Subcutaneous adipose tissue (tissue), 4 donors: ENCODE results near the gene ECE2. TPM values are rescaled to one million over a fixed set of nuclear protein-coding genes. Genes with fewer than 3 reads are reported as not detected.

ENCODE experiments used
- CTCF ChIP-seq: fragments of 450-650 bp; IDR thresholded peaks from one replicate; pipeline ENCODE4 v1.5.1; 2016; ENCODE audit warnings: low read depth, mild to moderate bottlenecking, control low read depth, antibody characterized with exemption, moderate library complexity
- total RNA-seq, 4 donors: library from RNA; depleted of rRNA; stranded (reverse); fragments of >200 nt; gene quantifications; one replicate each; pipeline ENCODE4 v1.1.0, GENCODE V29; 2016

ECE2 gene
- total RNA-seq, 4 donors from 2014 or later = not detected

DNA sequence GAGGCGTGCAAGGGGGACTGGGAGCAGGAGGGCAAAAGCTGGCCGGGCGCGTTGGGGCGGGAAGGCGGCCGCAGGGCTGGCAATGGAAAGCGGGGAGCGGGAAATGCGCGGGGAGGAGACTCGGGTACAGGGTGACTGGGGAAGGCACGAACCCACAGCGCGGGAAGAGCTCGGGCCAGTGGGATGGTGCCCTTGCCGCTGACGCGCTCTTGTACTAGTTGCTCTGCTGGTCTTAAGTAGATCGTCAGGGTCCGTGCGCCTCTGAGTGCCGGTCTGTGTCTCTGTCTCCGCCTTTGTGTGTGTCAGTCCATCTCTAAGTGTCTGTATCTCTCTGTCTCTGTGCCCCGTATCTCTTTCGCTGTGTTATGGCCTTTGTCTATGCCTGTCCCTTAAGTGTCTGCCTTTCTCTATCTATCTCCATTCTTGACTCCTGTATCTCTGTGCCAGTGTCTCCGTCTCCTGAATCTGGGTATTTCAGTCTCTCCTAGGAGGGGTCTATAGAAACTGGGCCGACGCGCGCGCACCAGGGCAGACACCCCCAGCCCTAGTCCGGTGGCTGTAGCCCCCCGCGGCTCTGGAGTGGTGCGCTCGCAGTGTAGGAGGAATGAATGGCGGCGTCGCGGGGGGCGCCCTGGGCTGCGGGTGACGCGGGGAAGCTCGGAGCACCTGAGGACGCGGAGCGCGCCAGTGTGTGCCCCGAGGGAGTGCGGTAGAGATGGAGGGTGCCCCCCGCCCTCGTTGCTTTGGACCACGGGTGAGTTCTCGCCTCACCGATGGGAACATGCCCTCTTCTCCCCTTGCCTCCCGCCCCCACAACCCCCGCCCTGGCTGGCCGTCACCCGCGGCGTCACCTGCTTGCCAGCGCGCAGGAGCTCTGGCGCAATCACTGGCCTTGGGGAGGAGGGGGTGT lies 13.7 kb upstream of the ECE2 start:
- no peak for TF ChIP-seq CTCF

DNA sequence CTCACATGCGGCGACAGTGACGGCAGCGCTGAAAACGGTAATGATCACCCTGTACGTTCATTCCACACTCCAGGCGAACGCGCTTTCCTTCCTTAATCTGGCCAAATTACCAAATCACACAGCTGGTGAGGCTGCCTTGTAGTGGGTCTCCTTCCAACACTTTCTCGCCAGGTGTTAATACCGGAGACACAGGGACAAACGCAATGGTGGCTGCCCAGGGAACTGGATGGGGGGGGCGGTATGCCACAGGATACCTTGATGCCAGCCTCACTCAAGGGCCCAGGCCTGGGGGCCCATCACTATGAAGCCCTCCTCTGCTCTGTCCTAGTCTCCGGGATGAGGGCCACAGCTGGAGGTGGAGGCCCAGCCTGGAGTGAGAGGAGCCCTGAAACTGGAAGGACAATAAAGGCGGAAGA lies 13.1 kb upstream of the ECE2 start:
- TF ChIP-seq CTCF = no peak

- TF ChIP-seq CTCF = no peak
These were observed 3.6 kb upstream of the ECE2 start for GRCh38 chr3:184272269-184272668.

DNA sequence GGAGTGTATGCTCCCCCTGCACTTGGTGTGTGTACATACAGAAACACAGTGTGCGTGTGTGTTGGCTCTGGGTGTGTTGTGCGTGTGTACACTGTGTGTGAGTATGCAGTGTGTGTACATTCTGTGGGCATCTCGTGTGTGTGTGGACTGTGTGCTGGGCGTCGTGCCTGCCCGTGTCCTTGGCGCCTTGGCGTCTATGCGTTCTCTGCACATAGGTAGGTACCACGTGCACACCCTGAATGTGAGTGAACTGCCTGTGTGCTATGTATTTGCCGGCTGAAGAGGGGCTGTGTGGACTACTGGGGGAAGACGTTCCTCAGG lies 481 bp upstream of the ECE2 start:
- no peak for TF ChIP-seq CTCF

DNA sequence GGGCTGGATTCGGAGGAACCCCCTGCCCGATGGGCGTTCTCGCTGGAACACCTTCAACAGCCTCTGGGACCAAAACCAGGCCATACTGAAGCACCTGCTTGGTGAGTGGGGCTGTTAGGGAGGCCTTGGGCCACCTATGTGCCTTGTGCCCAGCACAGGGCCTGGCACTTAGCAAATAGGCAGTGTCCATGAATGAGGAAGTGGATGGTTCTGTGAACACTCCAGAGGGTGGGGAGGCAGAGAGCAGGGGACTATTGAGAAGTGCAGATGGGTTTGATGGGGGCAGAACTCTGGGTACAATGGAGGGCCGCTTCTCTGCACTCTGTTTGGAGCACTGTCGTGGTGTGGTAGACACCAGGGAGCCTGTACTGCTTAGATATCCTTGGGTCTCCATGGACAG lies 1.5 kb downstream of the ECE2 start:
- no peak for TF ChIP-seq CTCF

- TF ChIP-seq CTCF = no peak
These were observed 7.1 kb downstream of the ECE2 start for GRCh38 chr3:184282941-184283340.

DNA sequence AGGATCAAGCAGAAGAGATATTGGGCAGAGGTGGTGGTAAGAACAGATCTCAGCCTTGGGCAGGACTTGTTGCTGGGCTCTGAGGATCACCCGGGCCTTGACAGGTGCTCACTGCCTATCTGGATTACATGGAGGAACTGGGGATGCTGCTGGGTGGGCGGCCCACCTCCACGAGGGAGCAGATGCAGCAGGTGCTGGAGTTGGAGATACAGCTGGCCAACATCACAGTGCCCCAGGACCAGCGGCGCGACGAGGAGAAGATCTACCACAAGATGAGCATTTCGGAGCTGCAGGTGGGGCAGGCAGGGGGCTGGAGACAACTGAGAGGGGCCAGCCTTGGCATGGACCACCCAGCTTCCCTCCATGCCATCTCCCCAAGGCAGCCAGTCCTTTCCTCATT lies 7.9 kb downstream of the ECE2 start:
- TF ChIP-seq CTCF = no peak
